Right lobe of liver (tissue), 4 donors: Measurements from ENCODE around the gene PDE7B.

Experiments
- CTCF ChIP-seq, 4 donors: fragments of 200-600 bp in 3 of 4; fragments of 450-650 bp in 1 of 4; IDR thresholded peaks; one replicate each; pipeline versions ENCODE4 v1.5.1 to v1.8.0; 2016 to 2022; ENCODE audit warnings: antibody characterized with exemption in 4 of 4, mild to moderate bottlenecking in 2 of 4
- POLR2A ChIP-seq: fragments of 450-650 bp; IDR thresholded peaks from one replicate; pipeline ENCODE4 v1.6.1; 2017; ENCODE audit warnings: antibody characterized with exemption, mild to moderate bottlenecking
- donor health status: DM: no; HTN: no; CAD: no.
- donor health status: DM: no; HTN: no; CAD: no.
- donor health status: DM: no; HTN: yes; CAD: no.

DNA sequence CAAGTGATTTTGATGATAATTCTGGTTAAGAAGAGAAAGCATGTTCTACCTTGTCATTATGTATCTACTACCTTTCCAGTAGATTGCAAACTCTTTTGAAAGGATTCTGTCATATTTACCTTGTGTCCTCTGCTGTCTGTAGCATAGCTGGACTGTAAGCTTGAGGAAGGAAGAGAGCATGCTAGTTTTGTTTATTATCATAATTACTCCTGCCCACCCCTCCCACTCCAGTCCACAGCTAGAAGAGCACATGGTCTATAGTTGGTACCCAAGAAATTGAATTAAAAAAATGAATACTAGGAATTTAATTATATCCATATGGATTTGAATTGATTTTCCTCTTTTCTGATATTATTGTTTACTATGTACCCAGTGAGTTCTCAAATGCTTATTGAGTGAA, 40.2 kb downstream of the PDE7B start:
- TF ChIP-seq CTCF (IDR thresholded peaks at IDR 0.05): no peak
- TF ChIP-seq POLR2A: no peak
